GM19099 (cell line): Measurements from ENCODE around the gene DCC.

Experiments
- POLR2A ChIP-seq: IDR thresholded peaks from 3 replicates; pipeline ENCODE4 v1.6.1; 2011; ENCODE audit warnings: low read depth; ENCODE audit not compliant: insufficient read length; ENCODE audit errors: extremely low read depth

DCC gene

GRCh38 chr18:53478155-53478554 is 1138.2 kb downstream of the DCC start:
- TF ChIP-seq POLR2A, result no peak

GRCh38 chr18:53486296-53486695 is 1146.3 kb downstream of the DCC start:
- TF ChIP-seq POLR2A, result no peak

GRCh38 chr18:53489266-53489665 is 1149.3 kb downstream of the DCC start:
- TF ChIP-seq POLR2A, result no peak

GRCh38 chr18:53490019-53490418 is 1150.0 kb downstream of the DCC start:
- TF ChIP-seq POLR2A, result no peak

GRCh38 chr18:53496028-53496427 is 1156.0 kb downstream of the DCC start:
- TF ChIP-seq POLR2A, result no peak

- TF ChIP-seq POLR2A, result no peak
These were observed 1164.0 kb downstream of the DCC start for GRCh38 chr18:53503914-53504441.

- no peak for TF ChIP-seq POLR2A
These were observed 1168.5 kb downstream of the DCC start for GRCh38 chr18:53508529-53508928.

GRCh38 chr18:53509886-53510285 is 1169.9 kb downstream of the DCC start:
- TF ChIP-seq POLR2A, result no peak

GRCh38 chr18:53521068-53521467 is 1181.1 kb downstream of the DCC start:
- TF ChIP-seq POLR2A, result no peak

- no peak for TF ChIP-seq POLR2A
These were observed 1186.3 kb downstream of the DCC start for GRCh38 chr18:53526101-53526870.

- no peak for TF ChIP-seq POLR2A
These were observed 1187.4 kb downstream of the DCC start for GRCh38 chr18:53527365-53527764.

GRCh38 chr18:53531187-53531586 is 1191.2 kb downstream of the DCC start:
- no peak for TF ChIP-seq POLR2A

GRCh38 chr18:53531896-53532295 is 1191.9 kb downstream of the DCC start:
- no peak for TF ChIP-seq POLR2A

- TF ChIP-seq POLR2A, result no peak
These were observed 1194.2 kb downstream of the DCC start for GRCh38 chr18:53534203-53534602.

- TF ChIP-seq POLR2A, result no peak
These were observed 1194.7 kb downstream of the DCC start for GRCh38 chr18:53534695-53535094.

- no peak for TF ChIP-seq POLR2A
These were observed 1196.9 kb downstream of the DCC start for GRCh38 chr18:53536908-53537307.

GRCh38 chr18:53541924-53542323 is 1201.9 kb downstream of the DCC start:
- TF ChIP-seq POLR2A, result no peak
